ENCODE measurements around the gene CCDC81.

Gene CCDC81

DNA sequence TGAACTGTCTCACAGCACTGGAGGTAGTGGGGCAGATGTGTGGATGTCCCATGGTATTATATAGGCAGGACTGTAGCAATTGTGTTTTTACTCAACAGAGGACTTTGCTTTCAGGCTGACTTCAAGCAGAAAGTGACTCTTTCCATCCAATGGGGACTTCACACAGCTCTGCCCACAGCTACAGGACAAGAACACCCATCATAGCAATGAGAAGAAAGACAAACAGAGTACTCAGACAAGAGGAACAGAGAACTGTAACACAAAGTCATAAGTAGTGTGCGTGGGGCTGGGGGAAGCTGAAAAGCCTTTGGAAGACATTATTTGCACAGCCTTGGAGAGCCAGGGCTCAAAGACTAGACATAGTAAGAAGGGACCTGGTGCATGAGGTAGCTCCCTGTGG, 70.3 kb downstream of the CCDC81 start:
- no peak for TF ChIP-seq CTCF (IDR thresholded peaks at IDR 0.05; ENCODE audit: low read depth, low read length, poor library complexity, severe bottlenecking)
- no peak for TF ChIP-seq EZH2phosphoT487 (IDR thresholded peaks at IDR 0.05; ENCODE audit: borderline replicate concordance, low read length)
- Histone ChIP-seq H3F3A (ENCODE audit: control insufficient read depth, insufficient read depth) (no peaks in the 10 kb centered on the region), H3K9me2 (replicated peaks; ENCODE audit: control insufficient read depth, low read length) (no peaks in the 10 kb centered on the region), H3K27me3 (ENCODE audit: control insufficient read depth, low read length) (no peaks in the 10 kb centered on the region), H3K4me1 (ENCODE audit: control insufficient read depth, low read length) (no peaks in the 10 kb centered on the region), H4K20me1 (ENCODE audit: control insufficient read depth, insufficient read depth, low read depth, low read length) (no peaks in the 10 kb centered on the region), H3K4me2 (ENCODE audit: low read length) (no peak overlapping the region), H3K79me2 (ENCODE audit: control insufficient read depth, low read length) (no peaks in the 10 kb centered on the region), H3K36me3 (ENCODE audit: control insufficient read depth, low read length) (no peaks in the 10 kb centered on the region), H3K27ac (ENCODE audit: low read depth, low read length) (no peak overlapping the region), H3K4me3 (ENCODE audit: low read length) (no peak overlapping the region), H3K9me3 (ENCODE audit: control insufficient read depth, insufficient read depth, low read length) (no peaks in the 10 kb centered on the region)

- no peaks in the 10 kb centered on the region for H3F3A ChIP-seq (ENCODE audit: control insufficient read depth, insufficient read depth)
- no peak overlapping the region for H3K27ac ChIP-seq (ENCODE audit: low read depth, low read length)
- H3K36me3 ChIP-seq (ENCODE audit: control insufficient read depth, low read length), result no peaks in the 10 kb centered on the region
- no peaks in the 10 kb centered on the region for H3K79me2 ChIP-seq (ENCODE audit: control insufficient read depth, low read length)
- no peak overlapping the region for H3K4me2 ChIP-seq (ENCODE audit: low read length)
- no peaks in the 10 kb centered on the region for H3K27me3 ChIP-seq (ENCODE audit: control insufficient read depth, low read length)
- H3K4me3 ChIP-seq (ENCODE audit: low read length), result no peak overlapping the region
- no peaks in the 10 kb centered on the region for H3K9me2 ChIP-seq (replicated peaks; ENCODE audit: control insufficient read depth, low read length)
- TF ChIP-seq CTCF (IDR thresholded peaks at IDR 0.05; ENCODE audit: low read depth, low read length, poor library complexity, severe bottlenecking), result no peak
- TF ChIP-seq EZH2phosphoT487 (IDR thresholded peaks at IDR 0.05; ENCODE audit: borderline replicate concordance, low read length), result no peak
- no peaks in the 10 kb centered on the region for H3K9me3 ChIP-seq (ENCODE audit: control insufficient read depth, insufficient read depth, low read length)
- H3K4me1 ChIP-seq (ENCODE audit: control insufficient read depth, low read length), result no peaks in the 10 kb centered on the region
- no peaks in the 10 kb centered on the region for H4K20me1 ChIP-seq (ENCODE audit: control insufficient read depth, insufficient read depth, low read depth, low read length)
Observed at GRCh38 chr11:86446163-86446923, 71.7 kb downstream of the CCDC81 start.

DNA sequence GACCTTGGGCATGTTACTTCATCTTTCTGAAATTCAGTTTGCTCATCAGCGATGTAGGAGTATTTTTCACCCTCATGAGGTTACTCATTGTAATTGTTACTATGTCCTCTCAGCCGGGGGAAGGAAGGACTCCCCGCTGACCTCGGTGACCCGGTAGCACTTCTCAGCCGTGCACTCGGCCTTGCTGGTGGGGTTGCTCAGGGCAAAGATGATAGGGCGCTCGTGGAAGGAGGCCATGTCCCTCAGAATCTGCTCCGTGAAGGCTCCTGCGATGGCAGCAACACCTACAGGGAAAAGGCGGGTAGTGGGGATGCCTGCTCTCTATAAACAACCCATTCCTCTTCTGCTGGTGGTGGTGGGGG, 72.2 kb downstream of the CCDC81 start:
- no peak for TF ChIP-seq EZH2phosphoT487 (IDR thresholded peaks at IDR 0.05; ENCODE audit: borderline replicate concordance, low read length)
- no peak for TF ChIP-seq CTCF (IDR thresholded peaks at IDR 0.05; ENCODE audit: low read depth, low read length, poor library complexity, severe bottlenecking)
- no peaks in the 10 kb centered on the region for H3F3A ChIP-seq (ENCODE audit: control insufficient read depth, insufficient read depth)
- no peaks in the 10 kb centered on the region for H3K27me3 ChIP-seq (ENCODE audit: control insufficient read depth, low read length)
- H3K4me3 ChIP-seq (ENCODE audit: low read length), result no peak overlapping the region
- no peaks in the 10 kb centered on the region for H4K20me1 ChIP-seq (ENCODE audit: control insufficient read depth, insufficient read depth, low read depth, low read length)
- H3K9me2 ChIP-seq (replicated peaks; ENCODE audit: control insufficient read depth, low read length), result no peaks in the 10 kb centered on the region
- no peaks in the 10 kb centered on the region for H3K79me2 ChIP-seq (ENCODE audit: control insufficient read depth, low read length)
- H3K9me3 ChIP-seq (ENCODE audit: control insufficient read depth, insufficient read depth, low read length), result no peaks in the 10 kb centered on the region
- H3K36me3 ChIP-seq (ENCODE audit: control insufficient read depth, low read length), result no peaks in the 10 kb centered on the region
- H3K4me1 ChIP-seq (ENCODE audit: control insufficient read depth, low read length), result no peaks in the 10 kb centered on the region
- H3K4me2 ChIP-seq (ENCODE audit: low read length), result no peak overlapping the region
- no peak overlapping the region for H3K27ac ChIP-seq (ENCODE audit: low read depth, low read length)
